ENCODE measurements around the gene SLIRP.
A peak's percentile ranks its signal among the peaks of the same experiment; 100 is the strongest.

Gene SLIRP

DNA sequence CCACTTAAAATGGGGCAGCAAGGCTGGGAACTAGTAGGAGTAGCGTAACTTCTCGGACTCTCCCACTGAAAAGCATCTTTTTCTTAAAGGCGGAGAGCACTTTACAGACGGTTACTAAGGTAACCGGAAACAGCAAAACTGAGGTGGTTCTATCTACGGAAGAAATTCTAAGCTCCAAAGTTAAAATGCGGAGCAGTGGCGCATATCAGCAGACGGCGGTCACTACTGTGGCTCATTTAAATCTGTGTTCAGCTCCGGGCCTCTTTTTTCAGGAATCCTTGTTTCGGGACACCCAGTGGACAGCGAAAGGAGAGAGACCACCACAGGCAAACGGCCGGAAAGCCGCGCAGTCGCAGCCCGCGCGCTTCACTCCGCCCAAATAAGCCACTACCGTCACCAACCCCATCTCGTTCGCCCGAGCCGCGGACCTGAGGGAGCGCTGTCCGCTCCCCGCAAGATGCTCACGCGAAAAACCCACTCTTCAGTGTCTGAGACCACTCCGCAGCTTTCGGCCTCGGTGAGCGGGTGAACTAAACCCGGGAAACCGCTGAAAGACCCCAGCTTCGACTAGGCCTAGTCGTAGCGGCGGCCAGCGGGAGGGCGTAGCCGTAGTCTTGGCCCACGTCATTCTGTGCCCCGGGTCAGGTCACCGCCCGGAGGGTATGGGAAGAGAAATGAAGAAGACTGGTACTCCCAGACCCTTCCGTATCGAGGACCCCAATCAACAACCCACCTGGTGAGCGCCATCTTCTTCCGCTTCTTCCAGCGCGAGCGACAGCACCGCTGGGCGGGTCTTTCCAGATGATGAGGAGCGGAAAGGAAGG is 52.7 kb downstream of the SLIRP start, which contains the start of gene SNW1 (continued):
- TF ChIP-seq PRDM1 (tag by site-specific recombination; IDR thresholded peaks at IDR 0.05) = no peak
- peak; percentile 24; the same call in 1 of the 2 replicates for TF ChIP-seq ZFHX2 (tag by site-specific recombination; conservative IDR thresholded peaks at IDR 0.05)
- TF ChIP-seq ZNF138 (tag by site-specific recombination; IDR thresholded peaks at IDR 0.05; ENCODE audit: borderline replicate concordance) = no peak
- no peak for TF ChIP-seq ZNF510 (tag by site-specific recombination; IDR thresholded peaks at IDR 0.05; ENCODE audit: insufficient replicate concordance)
- TF ChIP-seq ZNF266 (tag by site-specific recombination; IDR thresholded peaks at IDR 0.05; ENCODE audit: low read depth) = no peak
- no peak for TF ChIP-seq ZNF529 (tag by site-specific recombination; IDR thresholded peaks at IDR 0.05; ENCODE audit: insufficient replicate concordance)
- no peak for TF ChIP-seq PATZ1 (tag by site-specific recombination; IDR thresholded peaks at IDR 0.05)
- TF ChIP-seq ZNF544 (tag by site-specific recombination; IDR thresholded peaks at IDR 0.05) = no peak
- no peak for TF ChIP-seq HOXD13 (CRISPR knock-in tag; IDR thresholded peaks at IDR 0.05; ENCODE audit: borderline replicate concordance)
- TF ChIP-seq SCRT2 (tag by site-specific recombination; IDR thresholded peaks at IDR 0.05) = peak; percentile 57
- no peak for TF ChIP-seq ZNF114 (tag by site-specific recombination; IDR thresholded peaks at IDR 0.05)
- no peak for TF ChIP-seq HOXC10 (CRISPR knock-in tag; IDR thresholded peaks at IDR 0.05)
- TF ChIP-seq PRDM10 (tag by site-specific recombination; IDR thresholded peaks at IDR 0.05) = no peak
- peak; percentile 80 for TF ChIP-seq ZNF580 (tag by site-specific recombination; IDR thresholded peaks at IDR 0.05)
- no peak for TF ChIP-seq ZNF433 (tag by site-specific recombination; IDR thresholded peaks at IDR 0.05; ENCODE audit: low read depth)
- no peak for TF ChIP-seq ZNF623 (tag by site-specific recombination; IDR thresholded peaks at IDR 0.05)
- TF ChIP-seq, protein P1, sequence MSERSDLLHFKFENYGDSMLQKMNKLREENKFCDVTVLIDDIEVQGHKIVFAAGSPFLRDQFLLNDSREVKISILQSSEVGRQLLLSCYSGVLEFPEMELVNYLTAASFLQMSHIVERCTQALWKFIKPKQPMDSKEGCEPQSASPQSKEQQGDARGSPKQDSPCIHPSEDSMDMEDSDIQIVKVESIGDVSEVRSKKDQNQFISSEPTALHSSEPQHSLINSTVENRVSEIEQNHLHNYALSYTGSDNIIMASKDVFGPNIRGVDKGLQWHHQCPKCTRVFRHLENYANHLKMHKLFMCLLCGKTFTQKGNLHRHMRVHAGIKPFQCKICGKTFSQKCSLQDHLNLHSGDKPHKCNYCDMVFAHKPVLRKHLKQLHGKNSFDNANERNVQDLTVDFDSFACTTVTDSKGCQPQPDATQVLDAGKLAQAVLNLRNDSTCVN (tag by site-specific recombination; optimal IDR thresholded peaks at IDR 0.05) = peak; percentile 35
- no peak for TF ChIP-seq ZNF704 (tag by site-specific recombination; IDR thresholded peaks at IDR 0.05)
- no peak for TF ChIP-seq BCL11B (tag by site-specific recombination; IDR thresholded peaks at IDR 0.05; ENCODE audit: low read depth)
- TF ChIP-seq OVOL3 (tag by site-specific recombination; IDR thresholded peaks at IDR 0.05) = no peak
- no peak for TF ChIP-seq ZNF169 (tag by site-specific recombination; IDR thresholded peaks at IDR 0.05)
- TF ChIP-seq KLF8 (tag by site-specific recombination; IDR thresholded peaks at IDR 0.05) = peak; percentile 53; the same call in 1 of the 2 replicates
- no peak for TF ChIP-seq ZNF473 (tag by site-specific recombination; IDR thresholded peaks at IDR 0.05)
- no peak for TF ChIP-seq ZNF639 (tag by site-specific recombination; IDR thresholded peaks at IDR 0.05)
- TF ChIP-seq ZNF121 (tag by site-specific recombination; IDR thresholded peaks at IDR 0.05) = no peak
- TF ChIP-seq ZNF302 (tag by site-specific recombination; IDR thresholded peaks at IDR 0.05; ENCODE audit: low read depth) = no peak
- peak; percentile 28; the same call in 1 of the 2 replicates for TF ChIP-seq KLF1 (tag by site-specific recombination; IDR thresholded peaks at IDR 0.05)
- no peak for TF ChIP-seq KLF16 (tag by site-specific recombination; IDR thresholded peaks at IDR 0.05)
- TF ChIP-seq ZNF426 (tag by site-specific recombination; IDR thresholded peaks at IDR 0.05) = no peak

All from HEK293 (cell line).